ENCODE data around the gene MYOD1. TPM values are rescaled to one million over a fixed set of nuclear protein-coding genes. Genes with fewer than 3 reads are reported as not detected.

MYOD1 gene
- total RNA-seq, result not detected
- polyA plus RNA-seq (ENCODE audit: insufficient read length in 6 of 6), result not detected
- long read RNA-seq, donor 1, result 0 reads
- long read RNA-seq, donor 2, result 0 reads
- long read RNA-seq, donor 3, result 0 reads
- long read RNA-seq, donor 4, result 0 reads
- long read RNA-seq, donor 5, result 0 reads
- long read RNA-seq, donor 6, result 0 reads
- long read RNA-seq, donor 7, result 0 reads
- long read RNA-seq, donor 8, result 0 reads
- long read RNA-seq, donor 9, result 0 reads
- long read RNA-seq, donor 10, result 0 reads
- long read RNA-seq, donor 11, result 0 reads
- long read RNA-seq, donor 12, result 0 reads

DNA sequence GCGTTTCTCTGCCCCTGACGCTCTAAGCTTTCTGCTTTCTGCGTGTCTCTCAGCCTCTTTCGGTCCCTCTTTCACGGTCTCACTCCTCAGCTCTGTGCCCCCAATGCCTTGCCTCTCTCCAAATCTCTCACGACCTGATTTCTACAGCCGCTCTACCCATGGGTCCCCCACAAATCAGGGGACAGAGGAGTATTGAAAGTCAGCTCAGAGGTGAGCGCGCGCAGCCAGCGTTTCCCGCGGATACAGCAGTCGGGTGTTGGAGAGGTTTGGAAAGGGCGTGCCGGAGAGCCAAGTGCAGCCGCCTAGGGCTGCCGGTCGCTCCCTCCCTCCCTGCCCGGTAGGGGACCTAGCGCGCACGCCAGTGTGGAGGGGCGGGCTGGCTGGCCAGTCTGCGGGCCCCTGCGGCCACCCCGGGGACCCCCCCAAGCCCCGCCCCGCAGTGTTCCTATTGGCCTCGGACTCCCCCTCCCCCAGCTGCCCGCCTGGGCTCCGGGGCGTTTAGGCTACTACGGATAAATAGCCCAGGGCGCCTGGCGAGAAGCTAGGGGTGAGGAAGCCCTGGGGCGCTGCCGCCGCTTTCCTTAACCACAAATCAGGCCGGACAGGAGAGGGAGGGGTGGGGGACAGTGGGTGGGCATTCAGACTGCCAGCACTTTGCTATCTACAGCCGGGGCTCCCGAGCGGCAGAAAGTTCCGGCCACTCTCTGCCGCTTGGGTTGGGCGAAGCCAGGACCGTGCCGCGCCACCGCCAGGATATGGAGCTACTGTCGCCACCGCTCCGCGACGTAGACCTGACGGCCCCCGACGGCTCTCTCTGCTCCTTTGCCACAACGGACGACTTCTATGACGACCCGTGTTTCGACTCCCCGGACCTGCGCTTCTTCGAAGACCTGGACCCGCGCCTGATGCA, at the start of gene MYOD1:
MYOD1 (plus strand) TSS at position 544 of the 910 bp plus-strand sequence; CDS start at position 756, 212 bp downstream.
- H3K9me3 ChIP-seq, result no peaks in the 10 kb centered on the region
- peaks cover 46 to 100% of the 10 kb centered on the region in 2 donors for H3K27me3 ChIP-seq
- no peak for DNase-seq
- intact Hi-C loops (cut with DNase I), result no loop called here
- no peak for ATAC-seq
- peaks cover 0 to 12% of the 10 kb centered on the region in 2 donors for H3K4me1 ChIP-seq
- no peak within 1 kb of the TSS for H3K4me3 ChIP-seq
- H3K27ac ChIP-seq, result no peak within 1 kb of the TSS
- TF ChIP-seq CTCF (IDR thresholded peaks at IDR 0.05), result no peak
- H3K36me3 ChIP-seq, result no peaks in the 10 kb centered on the region

DNA sequence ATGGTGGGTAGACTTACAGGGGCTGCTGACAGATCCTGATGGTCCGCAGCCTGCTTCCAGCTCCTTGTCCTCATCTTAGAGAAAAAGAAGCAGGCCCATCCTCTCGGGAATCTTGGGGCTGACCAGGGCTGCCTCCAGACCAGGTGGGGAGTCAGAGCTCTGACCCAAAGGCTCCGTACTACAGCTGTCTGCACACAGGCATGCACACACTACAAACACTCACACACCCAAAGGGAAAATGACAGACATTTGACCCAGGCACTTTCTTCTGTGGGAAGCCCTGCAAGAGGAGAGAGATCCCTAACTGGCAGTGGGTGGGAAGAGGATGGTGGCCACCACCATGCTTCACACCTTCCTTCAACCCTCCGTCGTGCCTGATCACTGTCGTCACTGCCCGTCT, 46.9 kb upstream of the MYOD1 start:
- Histone ChIP-seq H3K4me1 (no peaks in the 10 kb centered on the region), H3K27me3 (peaks cover 0 to 15% of the 10 kb centered on the region in 2 donors), H3K9me3 (peaks cover 0 to 22% of the 10 kb centered on the region in 2 donors), H3K4me3 (no peak overlapping the region), H3K27ac (no peak overlapping the region), H3K36me3 (no peaks in the 10 kb centered on the region)
- DNase-seq (no peak), ATAC-seq (no peak)
- no peak for TF ChIP-seq CTCF (IDR thresholded peaks at IDR 0.05)
- intact Hi-C loops (cut with DNase I), result no loop called here

GRCh38 chr11:17673951-17674350, 45.4 kb upstream of the MYOD1 start:
- Histone ChIP-seq H3K9me3 (peaks cover 0 to 22% of the 10 kb centered on the region in 2 donors), H3K27ac (no peak overlapping the region), H3K4me1 (no peaks in the 10 kb centered on the region), H3K4me3 (no peak overlapping the region), H3K36me3 (no peaks in the 10 kb centered on the region), H3K27me3 (peaks cover 0 to 22% of the 10 kb centered on the region in 2 donors)
- no peak for DNase-seq
- intact Hi-C loops (cut with DNase I), result no loop called here
- no peak for TF ChIP-seq CTCF (IDR thresholded peaks at IDR 0.05)
- no peak for ATAC-seq

DNA sequence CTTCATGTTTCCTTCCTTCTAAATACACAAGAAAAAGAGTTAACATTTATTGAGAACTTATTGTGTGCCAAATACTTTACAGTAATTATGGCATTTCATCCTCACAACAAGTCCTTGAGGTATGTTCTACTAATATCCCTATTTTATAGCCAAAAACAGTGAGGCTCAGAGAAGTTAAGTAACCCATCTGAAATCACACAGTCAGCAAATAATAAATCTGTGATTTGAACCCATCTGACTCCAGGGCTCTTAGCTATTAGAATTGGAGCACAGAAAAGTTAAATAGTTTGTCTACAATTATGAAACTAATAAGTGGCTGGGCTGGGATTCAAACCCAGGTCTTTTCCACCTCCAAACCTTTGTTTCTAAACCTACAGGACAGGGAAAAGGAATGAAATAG, 36.5 kb upstream of the MYOD1 start:
- Histone ChIP-seq H3K4me3 (no peak overlapping the region), H3K36me3 (no peaks in the 10 kb centered on the region), H3K9me3 (no peaks in the 10 kb centered on the region), H3K27me3 (peaks cover 0 to 39% of the 10 kb centered on the region in 2 donors), H3K27ac (no peak overlapping the region), H3K4me1 (no peaks in the 10 kb centered on the region)
- intact Hi-C loops (cut with DNase I), result no loop called here
- DNase-seq, result no peak
- TF ChIP-seq CTCF (IDR thresholded peaks at IDR 0.05), result no peak
- ATAC-seq, result no peak

Measured in left lung (tissue), 14 donors.